Breast epithelium (tissue), 3 donors: ENCODE measurements around the gene STRN3.

Experiments
- POLR2A ChIP-seq: fragments of 450-650 bp; IDR thresholded peaks from one replicate; pipeline ENCODE4 v1.6.1; 2016; ENCODE audit warnings: antibody characterized with exemption, mild to moderate bottlenecking, moderate library complexity
- POLR2AphosphoS5 ChIP-seq, 3 donors: sonication (generic); formaldehyde crosslinking; IDR thresholded peaks; one replicate each; pipeline ENCODE4 v1.6.1; 2017; ENCODE audit warnings: antibody characterized with exemption in 3 of 3
- TF ChIP-seq, protein P1 (sequence below), 3 donors: fragments of 450-650 bp; IDR thresholded peaks; one replicate each; pipeline ENCODE4 v1.5.1; 2016 to 2017; ENCODE audit warnings: antibody characterized with exemption in 3 of 3, mild to moderate bottlenecking in 3 of 3, moderate library complexity in 3 of 3

DNA sequence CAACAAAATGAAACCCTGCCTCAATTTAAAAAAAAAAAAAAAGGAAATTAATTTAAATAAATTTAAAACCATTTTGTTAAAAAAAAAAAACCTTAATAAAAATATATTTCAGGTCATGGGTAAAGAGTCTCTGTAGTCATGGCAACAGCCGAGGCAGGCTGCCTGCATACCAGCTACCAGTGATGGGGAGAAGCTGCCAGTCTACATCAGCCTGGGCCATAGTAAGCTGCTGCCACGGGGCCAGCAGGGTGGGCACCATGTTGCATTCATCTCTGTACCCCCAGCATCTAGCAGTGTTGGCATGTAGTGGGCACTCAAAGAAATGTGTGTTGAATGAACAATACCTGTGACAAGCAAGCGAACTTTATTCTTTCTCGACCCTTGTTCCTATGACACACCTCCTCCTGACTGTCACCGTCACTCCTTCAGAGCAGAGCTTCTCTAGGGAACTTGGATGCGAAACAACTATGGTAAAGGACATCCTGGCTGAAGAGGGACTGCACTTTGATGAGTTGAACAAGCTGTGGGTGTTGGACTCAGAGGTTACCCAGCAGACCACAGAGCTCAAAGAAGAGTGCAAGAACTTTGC, 8.0 kb downstream of the STRN3 start:
- TF ChIP-seq, protein P1, sequence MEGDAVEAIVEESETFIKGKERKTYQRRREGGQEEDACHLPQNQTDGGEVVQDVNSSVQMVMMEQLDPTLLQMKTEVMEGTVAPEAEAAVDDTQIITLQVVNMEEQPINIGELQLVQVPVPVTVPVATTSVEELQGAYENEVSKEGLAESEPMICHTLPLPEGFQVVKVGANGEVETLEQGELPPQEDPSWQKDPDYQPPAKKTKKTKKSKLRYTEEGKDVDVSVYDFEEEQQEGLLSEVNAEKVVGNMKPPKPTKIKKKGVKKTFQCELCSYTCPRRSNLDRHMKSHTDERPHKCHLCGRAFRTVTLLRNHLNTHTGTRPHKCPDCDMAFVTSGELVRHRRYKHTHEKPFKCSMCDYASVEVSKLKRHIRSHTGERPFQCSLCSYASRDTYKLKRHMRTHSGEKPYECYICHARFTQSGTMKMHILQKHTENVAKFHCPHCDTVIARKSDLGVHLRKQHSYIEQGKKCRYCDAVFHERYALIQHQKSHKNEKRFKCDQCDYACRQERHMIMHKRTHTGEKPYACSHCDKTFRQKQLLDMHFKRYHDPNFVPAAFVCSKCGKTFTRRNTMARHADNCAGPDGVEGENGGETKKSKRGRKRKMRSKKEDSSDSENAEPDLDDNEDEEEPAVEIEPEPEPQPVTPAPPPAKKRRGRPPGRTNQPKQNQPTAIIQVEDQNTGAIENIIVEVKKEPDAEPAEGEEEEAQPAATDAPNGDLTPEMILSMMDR (IDR thresholded peaks at IDR 0.05), result no peak
- TF ChIP-seq POLR2AphosphoS5 (IDR thresholded peaks at IDR 0.05) (no peak), POLR2A (no peak)
